ENCODE measurements around the gene CACNA1E. TPM values are rescaled to one million over a fixed set of nuclear protein-coding genes. Genes with fewer than 3 reads are reported as not detected.

The CACNA1E gene
- total RNA-seq, 1 experiment from 2014 or later, result not detected

GRCh38 chr1:181680871-181681270 is 197.6 kb downstream of the CACNA1E start:
- no peak for DNase-seq (ENCODE audit: low spot score)

- DNase-seq (ENCODE audit: low spot score), result no peak
These were observed 201.9 kb downstream of the CACNA1E start for GRCh38 chr1:181685211-181685610.

- DNase-seq (ENCODE audit: low spot score), result no peak
These were observed 218.6 kb downstream of the CACNA1E start for GRCh38 chr1:181701891-181702290.

- no peak for DNase-seq (ENCODE audit: low spot score)
These were observed 221.2 kb downstream of the CACNA1E start for GRCh38 chr1:181704546-181704945.

- DNase-seq (ENCODE audit: low spot score), result no peak
These were observed 228.5 kb downstream of the CACNA1E start for GRCh38 chr1:181711820-181712219.

- no peak for DNase-seq (ENCODE audit: low spot score)
These were observed 229.4 kb downstream of the CACNA1E start for GRCh38 chr1:181712711-181713110.

GRCh38 chr1:181714428-181714827 is 231.1 kb downstream of the CACNA1E start:
- no peak for DNase-seq (ENCODE audit: low spot score)

GRCh38 chr1:181718034-181718433 is 234.7 kb downstream of the CACNA1E start:
- DNase-seq (ENCODE audit: low spot score), result no peak

GRCh38 chr1:181726320-181727012 is 243.1 kb downstream of the CACNA1E start:
- no peak for DNase-seq (ENCODE audit: low spot score)

GRCh38 chr1:181730606-181731005 is 247.3 kb downstream of the CACNA1E start:
- no peak for DNase-seq (ENCODE audit: low spot score)

GRCh38 chr1:181732218-181732990 is 249.1 kb downstream of the CACNA1E start:
- DNase-seq (ENCODE audit: low spot score), result no peak

- DNase-seq (ENCODE audit: low spot score), result no peak
These were observed 250.2 kb downstream of the CACNA1E start for GRCh38 chr1:181733486-181733885.

- no peak for DNase-seq (ENCODE audit: low spot score)
These were observed 253.7 kb downstream of the CACNA1E start for GRCh38 chr1:181737056-181737455.

GRCh38 chr1:181739214-181739613 is 255.9 kb downstream of the CACNA1E start:
- DNase-seq (ENCODE audit: low spot score), result no peak

GRCh38 chr1:181742426-181742825 is 259.1 kb downstream of the CACNA1E start:
- no peak for DNase-seq (ENCODE audit: low spot score)

- DNase-seq (ENCODE audit: low spot score), result no peak
These were observed 260.6 kb downstream of the CACNA1E start for GRCh38 chr1:181743878-181744312.

- no peak for DNase-seq (ENCODE audit: low spot score)
These were observed 262.9 kb downstream of the CACNA1E start for GRCh38 chr1:181746224-181746623.

GRCh38 chr1:181748013-181748412 is 264.7 kb downstream of the CACNA1E start:
- DNase-seq (ENCODE audit: low spot score), result no peak

- no peak for DNase-seq (ENCODE audit: low spot score)
These were observed 270.8 kb downstream of the CACNA1E start for GRCh38 chr1:181754103-181754502.

GRCh38 chr1:181759481-181759880 is 276.2 kb downstream of the CACNA1E start:
- DNase-seq (ENCODE audit: low spot score), result no peak

- no peak for DNase-seq (ENCODE audit: low spot score)
These were observed 280.4 kb downstream of the CACNA1E start for GRCh38 chr1:181763736-181764135.

GRCh38 chr1:181765451-181766026 is 282.2 kb downstream of the CACNA1E start:
- DNase-seq (ENCODE audit: low spot score), result no peak

Data from A172 (cell line).